Astrocyte (in vitro differentiated cells and primary cell): Measurements from ENCODE around the gene SMAP1. TPM values are rescaled to one million over a fixed set of nuclear protein-coding genes. Genes with fewer than 3 reads are reported as not detected.

Experiments
- DNase-seq: peaks from one replicate; pipeline ENCODE4 v3.0.0-alpha.2; 2010; ENCODE audit warnings: low read depth
- FAIRE-seq: peaks from 2 replicates; lab custom pipeline; 2011; peaks lifted over from hg19 to GRCh38; lab: Jason Lieb, UNC
- H2AFZ ChIP-seq: 2 replicates; pipeline ENCODE4 v1.6.0; 2012; ENCODE audit warnings: low read depth, low read length, inconsistent platforms
- H3K27ac ChIP-seq: 2 replicates; pipeline ENCODE4 v1.5.1; 2011; ENCODE audit warnings: low read depth, low read length, inconsistent platforms
- H3K27me3 ChIP-seq: 2 replicates; pipeline ENCODE4 v1.6.0; 2011; ENCODE audit warnings: low read length, inconsistent platforms; ENCODE audit not compliant: insufficient read depth
- H3K36me3 ChIP-seq: 2 replicates; pipeline ENCODE4 v1.5.1; 2011; ENCODE audit warnings: low read length, inconsistent platforms; ENCODE audit not compliant: insufficient read depth
- H3K4me1 ChIP-seq: 2 replicates; pipeline ENCODE4 v1.5.1; 2011; ENCODE audit warnings: low read length, inconsistent platforms; ENCODE audit not compliant: insufficient read depth
- H3K4me2 ChIP-seq: 2 replicates; pipeline ENCODE4 v1.6.0; 2012; ENCODE audit warnings: low read length, inconsistent platforms
- H3K4me3 ChIP-seq: 2 replicates; pipeline ENCODE4 v1.5.1; 2011; ENCODE audit warnings: low read depth, mild to moderate bottlenecking, low read length, inconsistent platforms; ENCODE audit not compliant: insufficient read depth
- H3K79me2 ChIP-seq: 2 replicates; pipeline ENCODE4 v1.6.0; 2012; ENCODE audit warnings: mild to moderate bottlenecking, low read length, inconsistent platforms; ENCODE audit not compliant: insufficient read depth
- H3K9ac ChIP-seq: 2 replicates; pipeline ENCODE4 v1.6.0; 2012; ENCODE audit warnings: mild to moderate bottlenecking, low read length, inconsistent platforms
- H3K9me3 ChIP-seq: 2 replicates; pipeline ENCODE4 v1.5.1; 2012; ENCODE audit warnings: low read depth, mild to moderate bottlenecking, low read length, inconsistent platforms; ENCODE audit not compliant: insufficient read depth
- H4K20me1 ChIP-seq: 2 replicates; pipeline ENCODE4 v1.6.0; 2012; ENCODE audit warnings: low read length, inconsistent platforms; ENCODE audit not compliant: insufficient read depth
- H3K27ac Mint-ChIP-seq: one replicate; pipeline ENCODE4 v1.8.0; 2021; ENCODE audit warnings: mild to moderate bottlenecking, mixed read lengths; ENCODE audit not compliant: unreplicated experiment
- H3K27me3 Mint-ChIP-seq: one replicate; pipeline ENCODE4 v1.8.0; 2021; ENCODE audit warnings: low read depth, mixed read lengths; ENCODE audit not compliant: unreplicated experiment
- H3K36me3 Mint-ChIP-seq: one replicate; pipeline ENCODE4 v1.8.0; 2021; ENCODE audit warnings: low read depth, mixed read lengths; ENCODE audit not compliant: unreplicated experiment
- H3K4me1 Mint-ChIP-seq: one replicate; pipeline ENCODE4 v1.8.0; 2021; ENCODE audit warnings: low read depth, mixed read lengths; ENCODE audit not compliant: unreplicated experiment
- H3K4me3 Mint-ChIP-seq: one replicate; pipeline ENCODE4 v1.8.0; 2021; ENCODE audit warnings: mild to moderate bottlenecking, moderate library complexity, mixed read lengths; ENCODE audit not compliant: unreplicated experiment
- H3K9me3 Mint-ChIP-seq: one replicate; pipeline ENCODE4 v1.8.0; 2021; ENCODE audit warnings: mild to moderate bottlenecking, mixed read lengths; ENCODE audit not compliant: unreplicated experiment
- EZH2 ChIP-seq: IDR thresholded peaks from 2 replicates; pipeline ENCODE4 v1.6.1; 2012; ENCODE audit warnings: mild to moderate bottlenecking, low read length, inconsistent platforms; ENCODE audit not compliant: insufficient read depth
- total RNA-seq: library from RNA; stranded (reverse); gene quantifications from 2 replicates; pipeline ENCODE4 v1.2.1, GENCODE V29; 2021
- TF ChIP-seq, protein P1 (sequence below): IDR thresholded peaks from 2 replicates; pipeline ENCODE4 v1.5.1; 2011; ENCODE audit warnings: low read depth, mild to moderate bottlenecking, inconsistent platforms, low read length, moderate library complexity; ENCODE audit not compliant: insufficient read depth

SMAP1 gene
- total RNA-seq, 1 donor from 2014 or later, result 27.3 TPM

DNA sequence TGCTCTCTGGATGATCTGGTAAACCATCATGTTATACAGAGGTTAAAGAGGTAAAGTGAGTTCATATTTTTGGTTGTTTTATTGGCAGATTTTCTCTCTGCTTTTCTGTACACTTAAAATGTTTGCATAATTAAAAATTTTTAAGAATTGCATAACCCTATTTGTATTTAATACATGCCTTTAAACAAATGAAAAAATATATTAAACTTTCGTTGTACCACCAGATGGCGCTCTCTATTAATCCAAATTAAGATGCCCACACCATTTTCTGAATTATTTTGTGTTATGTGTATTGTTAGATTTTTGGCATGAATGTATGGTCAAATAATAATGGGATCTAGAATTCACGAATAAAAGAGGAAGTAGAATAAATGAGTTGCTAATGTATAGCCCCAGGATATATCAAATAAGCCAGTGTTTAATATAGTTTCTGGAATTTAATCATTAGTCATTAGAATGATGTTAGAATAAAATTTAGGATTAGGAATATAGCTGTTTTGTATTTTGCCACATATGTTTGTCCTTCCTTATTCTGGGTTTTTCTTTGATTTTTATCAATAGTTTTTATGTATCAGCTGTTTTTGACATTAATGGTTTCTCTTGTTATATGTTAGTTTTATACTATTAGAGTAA lies 38.9 kb downstream of the SMAP1 start:
- Mint-ChIP-seq H3K4me1 (no peaks in the 10 kb centered on the region), H3K36me3 (peaks cover under 1% of the 10 kb centered on the region), H3K9me3 (peaks cover 2% of the 10 kb centered on the region), H3K27ac (no peak overlapping the region), H3K27me3 (no peaks in the 10 kb centered on the region), H3K4me3 (no peak overlapping the region)
- Histone ChIP-seq H3K4me3 (no peak overlapping the region), H3K4me1 (no peaks in the 10 kb centered on the region), H3K79me2 (peaks cover 8% of the 10 kb centered on the region), H4K20me1 (peaks cover 65% of the 10 kb centered on the region), H3K27me3 (no peaks in the 10 kb centered on the region), H3K4me2 (no peak overlapping the region), H3K27ac (no peak overlapping the region), H3K36me3 (no peaks in the 10 kb centered on the region), H2AFZ (no peak overlapping the region), H3K9ac (no peak overlapping the region), H3K9me3 (no peaks in the 10 kb centered on the region)
- DNase-seq (no peak), FAIRE-seq (no peak)
- no peak for TF ChIP-seq EZH2
- TF ChIP-seq, protein P1, sequence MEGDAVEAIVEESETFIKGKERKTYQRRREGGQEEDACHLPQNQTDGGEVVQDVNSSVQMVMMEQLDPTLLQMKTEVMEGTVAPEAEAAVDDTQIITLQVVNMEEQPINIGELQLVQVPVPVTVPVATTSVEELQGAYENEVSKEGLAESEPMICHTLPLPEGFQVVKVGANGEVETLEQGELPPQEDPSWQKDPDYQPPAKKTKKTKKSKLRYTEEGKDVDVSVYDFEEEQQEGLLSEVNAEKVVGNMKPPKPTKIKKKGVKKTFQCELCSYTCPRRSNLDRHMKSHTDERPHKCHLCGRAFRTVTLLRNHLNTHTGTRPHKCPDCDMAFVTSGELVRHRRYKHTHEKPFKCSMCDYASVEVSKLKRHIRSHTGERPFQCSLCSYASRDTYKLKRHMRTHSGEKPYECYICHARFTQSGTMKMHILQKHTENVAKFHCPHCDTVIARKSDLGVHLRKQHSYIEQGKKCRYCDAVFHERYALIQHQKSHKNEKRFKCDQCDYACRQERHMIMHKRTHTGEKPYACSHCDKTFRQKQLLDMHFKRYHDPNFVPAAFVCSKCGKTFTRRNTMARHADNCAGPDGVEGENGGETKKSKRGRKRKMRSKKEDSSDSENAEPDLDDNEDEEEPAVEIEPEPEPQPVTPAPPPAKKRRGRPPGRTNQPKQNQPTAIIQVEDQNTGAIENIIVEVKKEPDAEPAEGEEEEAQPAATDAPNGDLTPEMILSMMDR, result peak; percentile 56

DNA sequence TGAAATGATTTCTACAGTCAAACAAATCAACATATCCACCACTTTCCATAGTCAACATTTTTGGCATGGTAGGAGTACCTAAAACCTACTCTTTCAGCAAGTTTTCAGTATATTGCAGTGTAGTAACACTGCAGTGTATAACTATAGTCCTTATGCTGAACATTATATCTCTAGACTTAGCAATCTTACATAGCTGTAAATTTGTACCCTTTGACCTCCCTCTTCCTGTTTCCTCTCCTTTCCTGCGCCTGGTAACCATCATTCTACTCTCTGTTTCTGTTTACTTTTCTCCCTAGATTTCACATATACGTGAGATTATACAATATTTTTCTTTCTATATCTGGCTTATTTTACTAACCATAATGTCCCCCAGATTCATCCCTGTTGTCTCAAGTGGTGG lies 40.2 kb downstream of the SMAP1 start:
- Histone ChIP-seq H3K4me2 (no peak overlapping the region), H3K27ac (no peak overlapping the region), H2AFZ (no peak overlapping the region), H3K79me2 (peaks cover 9% of the 10 kb centered on the region), H3K4me3 (no peak overlapping the region), H3K9ac (no peak overlapping the region), H3K9me3 (no peaks in the 10 kb centered on the region), H4K20me1 (peaks cover 56% of the 10 kb centered on the region), H3K4me1 (no peaks in the 10 kb centered on the region), H3K36me3 (no peaks in the 10 kb centered on the region), H3K27me3 (no peaks in the 10 kb centered on the region)
- no peaks in the 10 kb centered on the region for H3K4me1 Mint-ChIP-seq
- TF ChIP-seq, protein P1, result no peak
- TF ChIP-seq EZH2, result no peak
- H3K4me3 Mint-ChIP-seq, result no peak overlapping the region
- H3K27ac Mint-ChIP-seq, result no peak overlapping the region
- peaks cover 2% of the 10 kb centered on the region for H3K9me3 Mint-ChIP-seq
- FAIRE-seq (no peak), DNase-seq (no peak)
- H3K27me3 Mint-ChIP-seq, result no peaks in the 10 kb centered on the region
- H3K36me3 Mint-ChIP-seq, result no peaks in the 10 kb centered on the region

DNA sequence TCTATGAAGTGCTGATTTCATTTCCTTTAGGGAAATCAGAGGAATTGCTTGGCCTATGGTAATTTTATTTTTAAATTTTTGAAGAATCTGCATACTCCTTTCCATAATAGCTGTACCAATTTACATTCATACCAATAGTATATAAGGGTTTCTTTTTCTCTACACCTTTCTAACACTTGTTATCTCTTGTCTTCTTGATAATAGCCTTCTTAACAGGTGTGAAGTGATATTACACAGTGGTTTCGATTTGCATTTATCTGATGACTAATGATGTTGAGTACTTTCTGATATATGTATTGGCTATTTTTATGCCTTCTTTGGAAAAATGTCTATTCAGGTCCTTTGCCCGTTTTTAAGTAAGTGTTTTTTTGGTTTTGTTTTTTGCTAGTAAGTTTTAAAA lies 40.8 kb downstream of the SMAP1 start:
- peaks cover 4% of the 10 kb centered on the region for H3K9me3 Mint-ChIP-seq
- no peak overlapping the region for H3K9ac ChIP-seq
- H3K4me3 Mint-ChIP-seq, result no peak overlapping the region
- no peak overlapping the region for H3K4me2 ChIP-seq
- H3K27me3 Mint-ChIP-seq, result no peaks in the 10 kb centered on the region
- no peak overlapping the region for H2AFZ ChIP-seq
- no peak overlapping the region for H3K4me3 ChIP-seq
- TF ChIP-seq EZH2, result no peak
- TF ChIP-seq, protein P1, result no peak
- no peak overlapping the region for H3K27ac Mint-ChIP-seq
- peaks cover 1% of the 10 kb centered on the region for H3K36me3 Mint-ChIP-seq
- H3K79me2 ChIP-seq, result peaks cover 10% of the 10 kb centered on the region
- no peaks in the 10 kb centered on the region for H3K36me3 ChIP-seq
- DNase-seq, result no peak
- H3K27me3 ChIP-seq, result no peaks in the 10 kb centered on the region
- no peaks in the 10 kb centered on the region for H3K4me1 Mint-ChIP-seq
- no peaks in the 10 kb centered on the region for H3K9me3 ChIP-seq
- no peak overlapping the region for H3K27ac ChIP-seq
- FAIRE-seq, result no peak
- peaks cover 56% of the 10 kb centered on the region for H4K20me1 ChIP-seq
- no peaks in the 10 kb centered on the region for H3K4me1 ChIP-seq
